Endodermal cell (in vitro differentiated cells): ENCODE data around the gene PROB1. TPM values are rescaled to one million over a fixed set of nuclear protein-coding genes. Genes with fewer than 3 reads are reported as not detected.
"Not testable (repeated sequence)": the region's sequence is repeated elsewhere in the genome, so short reads cannot be mapped to it uniquely, and the experiment has no call there.

ENCODE experiments used
- DNase-seq: peaks from one replicate; pipeline ENCODE4 v3.0.0-alpha.2; 2017
- H3K27ac ChIP-seq: 2 replicates; pipeline ENCODE4 v1.5.1; 2013; ENCODE audit warnings: mild to moderate bottlenecking, low read depth, low read length, moderate library complexity
- H3K27me3 ChIP-seq: 2 replicates; pipeline ENCODE4 v1.6.1; 2013; ENCODE audit warnings: mild to moderate bottlenecking, low read length, moderate library complexity; ENCODE audit not compliant: insufficient read depth, control insufficient read depth, poor library complexity, severe bottlenecking
- H3K36me3 ChIP-seq: 2 replicates; pipeline ENCODE4 v1.7.0; 2013; ENCODE audit warnings: mild to moderate bottlenecking, low read length, moderate library complexity; ENCODE audit not compliant: control insufficient read depth, insufficient read depth
- H3K4me1 ChIP-seq: one replicate; pipeline ENCODE4 v1.7.0; 2013; ENCODE audit warnings: low read length; ENCODE audit not compliant: control insufficient read depth, insufficient read depth
- H3K4me3 ChIP-seq: 2 replicates; pipeline ENCODE4 v1.5.1; 2013; ENCODE audit warnings: mild to moderate bottlenecking, low read length, moderate library complexity
- H3K9ac ChIP-seq: 2 replicates; pipeline ENCODE4 v1.6.1; 2013; ENCODE audit warnings: mild to moderate bottlenecking, low read length, moderate library complexity; ENCODE audit not compliant: poor library complexity, severe bottlenecking; ENCODE audit errors: extremely low read depth
- H3K9me3 ChIP-seq: 2 replicates; pipeline ENCODE4 v1.6.1; 2013; ENCODE audit warnings: mild to moderate bottlenecking, low read length, moderate library complexity; ENCODE audit not compliant: control insufficient read depth
- H3K27ac Mint-ChIP-seq: 2 replicates; pipeline ENCODE4 v1.8.0; 2020; ENCODE audit warnings: mixed read lengths
- H3K27me3 Mint-ChIP-seq: 2 replicates; pipeline ENCODE4 v1.8.0; 2021; ENCODE audit warnings: mild to moderate bottlenecking, mixed read lengths; ENCODE audit not compliant: insufficient read depth
- H3K36me3 Mint-ChIP-seq: 2 replicates; pipeline ENCODE4 v1.8.0; 2020; ENCODE audit warnings: low read depth, mixed read lengths
- H3K4me1 Mint-ChIP-seq: 2 replicates; pipeline ENCODE4 v1.8.0; 2020; ENCODE audit warnings: mixed read lengths
- H3K4me3 Mint-ChIP-seq: 2 replicates; pipeline ENCODE4 v1.8.0; 2020; ENCODE audit warnings: mild to moderate bottlenecking, moderate library complexity, mixed read lengths
- H3K9me3 Mint-ChIP-seq: 2 replicates; pipeline ENCODE4 v1.8.0; 2020; ENCODE audit warnings: mild to moderate bottlenecking, mixed read lengths
- WGBS, 2 experiments: methylation state at CpG; one replicate each; pipeline versions ENCODE4 v1.1.5 to v1.1.7; 2013; ENCODE audit warnings: missing lambda C conversion rate in 2 of 2, mixed read lengths in 1 of 2; ENCODE audit not compliant: insufficient coverage in 1 of 2, insufficient read length in 1 of 2; 5-methylcytosine and 5-hydroxymethylcytosine counted together
- total RNA-seq, 2 donors: library from RNA; stranded (reverse); fragmentation: NEBNext Ultra II Directional in 1 of 2; extraction: Animal tissue kit (Norgen Biotek cat#: 25700) in 1 of 2; gene quantifications; 2 replicates in 1 of 2; 3 replicates in 1 of 2; pipeline ENCODE4 v1.2.1, GENCODE V29; 2021
- TF ChIP-seq, protein P1 (sequence below): fragments of 200-600 bp; sonication (generic); conservative IDR thresholded peaks from 2 replicates; pipeline ENCODE4 v1.5.0; 2021; ENCODE audit warnings: antibody characterized with exemption, mild to moderate bottlenecking

PROB1 gene
- total RNA-seq, 2 donors from 2014 or later: 4.8 to 6.6 TPM

GRCh38 chr5:139410121-139410992 lies 15.5 kb upstream of the PROB1 start:
- Histone ChIP-seq H3K9ac (no peak overlapping the region), H3K9me3 (no peaks in the 10 kb centered on the region), H3K27ac (no peak overlapping the region), H3K4me1 (no peaks in the 10 kb centered on the region), H3K4me3 (no peak overlapping the region), H3K27me3 (no peaks in the 10 kb centered on the region), H3K36me3 (peaks cover 5% of the 10 kb centered on the region)
- 75 to 100% methylated on average over 4 to 6 of the region's 6 CpGs for WGBS, 2 experiments
- no peak overlapping the region for H3K4me3 Mint-ChIP-seq
- TF ChIP-seq, protein P1, sequence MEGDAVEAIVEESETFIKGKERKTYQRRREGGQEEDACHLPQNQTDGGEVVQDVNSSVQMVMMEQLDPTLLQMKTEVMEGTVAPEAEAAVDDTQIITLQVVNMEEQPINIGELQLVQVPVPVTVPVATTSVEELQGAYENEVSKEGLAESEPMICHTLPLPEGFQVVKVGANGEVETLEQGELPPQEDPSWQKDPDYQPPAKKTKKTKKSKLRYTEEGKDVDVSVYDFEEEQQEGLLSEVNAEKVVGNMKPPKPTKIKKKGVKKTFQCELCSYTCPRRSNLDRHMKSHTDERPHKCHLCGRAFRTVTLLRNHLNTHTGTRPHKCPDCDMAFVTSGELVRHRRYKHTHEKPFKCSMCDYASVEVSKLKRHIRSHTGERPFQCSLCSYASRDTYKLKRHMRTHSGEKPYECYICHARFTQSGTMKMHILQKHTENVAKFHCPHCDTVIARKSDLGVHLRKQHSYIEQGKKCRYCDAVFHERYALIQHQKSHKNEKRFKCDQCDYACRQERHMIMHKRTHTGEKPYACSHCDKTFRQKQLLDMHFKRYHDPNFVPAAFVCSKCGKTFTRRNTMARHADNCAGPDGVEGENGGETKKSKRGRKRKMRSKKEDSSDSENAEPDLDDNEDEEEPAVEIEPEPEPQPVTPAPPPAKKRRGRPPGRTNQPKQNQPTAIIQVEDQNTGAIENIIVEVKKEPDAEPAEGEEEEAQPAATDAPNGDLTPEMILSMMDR: no peak
- DNase-seq: no peak
- no peaks in the 10 kb centered on the region for H3K9me3 Mint-ChIP-seq
- peaks cover 2% of the 10 kb centered on the region for H3K4me1 Mint-ChIP-seq
- H3K27me3 Mint-ChIP-seq: no peaks in the 10 kb centered on the region
- peaks cover 10% of the 10 kb centered on the region for H3K36me3 Mint-ChIP-seq
- no peak overlapping the region for H3K27ac Mint-ChIP-seq

DNA sequence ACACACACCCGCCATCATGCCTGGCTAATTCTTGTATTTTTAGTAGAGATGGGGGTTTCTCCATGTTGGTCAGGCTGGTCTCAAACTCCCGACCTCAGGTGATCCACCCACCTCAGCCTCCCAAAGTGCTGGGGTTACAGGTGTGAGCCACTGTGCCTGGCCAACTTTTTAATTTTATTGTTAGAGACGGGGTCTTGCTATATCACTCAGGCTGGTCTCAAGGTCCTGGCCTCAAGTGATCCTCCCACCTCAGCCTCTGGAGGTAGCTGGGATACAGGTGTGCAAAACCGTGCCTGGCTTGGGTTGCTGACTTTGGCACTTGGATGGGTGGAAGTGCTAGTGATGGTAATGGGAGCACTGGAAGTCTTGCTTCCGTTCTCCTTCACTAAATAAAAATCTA lies 14.2 kb upstream of the PROB1 start:
- H3K36me3 ChIP-seq, H3K9me3 Mint-ChIP-seq, H3K4me1 Mint-ChIP-seq, H3K9ac ChIP-seq, H3K4me3 Mint-ChIP-seq, H3K9me3 ChIP-seq, DNase-seq, H3K4me1 ChIP-seq, H3K27me3 ChIP-seq, H3K27me3 Mint-ChIP-seq, H3K27ac Mint-ChIP-seq, H3K27ac ChIP-seq, H3K4me3 ChIP-seq: not testable (repeated sequence)
- H3K36me3 Mint-ChIP-seq: peaks cover 10% of the 10 kb centered on the region
- 80 to 95% methylated on average over 1 to 4 of the region's 5 CpGs for WGBS, 2 experiments

DNA sequence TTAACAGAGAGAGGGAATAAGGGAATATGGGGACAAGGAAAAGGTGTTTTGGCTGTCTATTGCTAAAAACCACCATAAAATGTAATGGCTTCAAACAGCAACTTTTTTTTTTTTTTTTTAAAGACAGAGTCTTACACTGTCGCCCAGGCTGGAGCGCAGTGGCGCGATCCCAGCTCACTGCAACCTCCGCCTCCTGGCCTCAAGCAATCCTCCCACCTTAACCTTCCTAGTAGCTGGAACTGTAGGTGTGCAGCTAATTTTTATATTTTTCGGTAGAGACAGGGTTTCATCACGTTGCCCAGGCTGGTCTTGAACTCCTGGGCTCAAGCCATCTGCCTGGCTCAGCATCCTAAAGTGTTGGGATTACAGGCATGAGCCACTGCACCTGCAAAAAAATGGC lies 13.3 kb upstream of the PROB1 start:
- Mint-ChIP-seq H3K27ac (no peak overlapping the region), H3K9me3 (no peaks in the 10 kb centered on the region), H3K4me1 (peaks cover 12% of the 10 kb centered on the region), H3K27me3 (no peaks in the 10 kb centered on the region), H3K4me3 (no peak overlapping the region), H3K36me3 (peaks cover 6% of the 10 kb centered on the region)
- TF ChIP-seq, protein P1: no peak
- no peak overlapping the region for H3K9ac ChIP-seq
- H3K27me3 ChIP-seq: no peaks in the 10 kb centered on the region
- H3K9me3 ChIP-seq: no peaks in the 10 kb centered on the region
- H3K27ac ChIP-seq: no peak overlapping the region
- peaks cover 5% of the 10 kb centered on the region for H3K36me3 ChIP-seq
- H3K4me3 ChIP-seq: no peak overlapping the region
- DNase-seq: no peak
- H3K4me1 ChIP-seq: peaks cover 9% of the 10 kb centered on the region
- WGBS, 2 experiments: 89 to 94% methylated on average over 2 to 7 of the region's 7 CpGs
